H1 (cell line): ENCODE results near the gene CDKL4. TPM values are rescaled to one million over a fixed set of nuclear protein-coding genes. Genes with fewer than 3 reads are reported as not detected.

ENCODE experiments used
- CTCF ChIA-PET: fragments of 300-600 bp; sonication (Branson Sonifier 250); formaldehyde crosslinking; loops from one replicate; lab custom pipeline; 2021; ENCODE audit not compliant: partially characterized antibody; lab: Charles Lee
- POLR2A ChIA-PET: fragments of 300-600 bp; sonication (Branson Sonifier 250); formaldehyde crosslinking; loops from one replicate; lab custom pipeline; 2021; ENCODE audit warnings: inconsistent platforms; ENCODE audit not compliant: partially characterized antibody; lab: Charles Lee
- DNase-seq, 2 experiments: peaks; one replicate each; pipeline versions ENCODE4 v3.0.0 to v3.0.0-alpha.2; 2010 to 2022; ENCODE audit warnings: low spot score in 2 of 2, low read depth in 1 of 2, mixed read lengths in 1 of 2
- FAIRE-seq: peaks from 2 replicates; lab custom pipeline; 2011; peaks lifted over from hg19 to GRCh38; lab: Jason Lieb, UNC
- H2AFZ ChIP-seq: 2 replicates; pipeline ENCODE4 v1.8.1; 2012; ENCODE audit warnings: low read length, inconsistent platforms
- H2AK5ac ChIP-seq: 2 replicates; pipeline ENCODE4 v1.6.1; 2013; ENCODE audit warnings: low read depth, low read length
- H2BK120ac ChIP-seq: replicated peaks from 2 replicates; pipeline ENCODE3; 2013; ENCODE audit warnings: low read depth, low read length, inconsistent platforms
- H2BK12ac ChIP-seq: 2 replicates; pipeline ENCODE4 v1.6.1; 2013; ENCODE audit warnings: low read depth, low read length
- H2BK15ac ChIP-seq: 2 replicates; pipeline ENCODE4 v1.6.1; 2013; ENCODE audit warnings: low read length
- H2BK20ac ChIP-seq: 2 replicates; pipeline ENCODE4 v1.6.1; 2013; ENCODE audit warnings: low read length
- H2BK5ac ChIP-seq: 2 replicates; pipeline ENCODE4 v1.6.1; 2013; ENCODE audit warnings: low read depth, low read length
- H3K14ac ChIP-seq: 2 replicates; pipeline ENCODE4 v1.6.1; 2013; ENCODE audit warnings: inconsistent platforms; ENCODE audit not compliant: insufficient read length
- H3K18ac ChIP-seq: 2 replicates; pipeline ENCODE4 v1.6.1; 2013; ENCODE audit warnings: low read length; ENCODE audit errors: extremely low read depth
- H3K23ac ChIP-seq: 2 replicates; pipeline ENCODE4 v1.6.1; 2013; ENCODE audit warnings: inconsistent platforms; ENCODE audit not compliant: insufficient read length
- H3K23me2 ChIP-seq: 2 replicates; pipeline ENCODE4 v1.6.1; 2013; ENCODE audit warnings: low read depth, low read length
- H3K27ac ChIP-seq: 2 replicates; pipeline ENCODE4 v1.6.1; 2011; ENCODE audit warnings: low read depth, low read length, inconsistent platforms
- H3K27me3 ChIP-seq, 4 experiments: replicated peaks in 1 of 4; 1 replicate in 1 of 4; 2 replicates in 3 of 4; pipeline versions ENCODE4 v1.6.1 to v1.8.1; 2011 to 2013; ENCODE audit warnings: low read length in 3 of 4, mild to moderate bottlenecking in 3 of 4, inconsistent platforms in 2 of 4, mixed read lengths in 2 of 4, moderate library complexity in 1 of 4; ENCODE audit not compliant: control insufficient read depth in 3 of 4, insufficient read depth in 3 of 4; ENCODE audit errors: extremely low read depth in 1 of 4
- H3K36me3 ChIP-seq, 4 experiments: 2 replicates each; pipeline versions ENCODE4 v1.6.1 to v1.8.1; 2011 to 2013; ENCODE audit warnings: mild to moderate bottlenecking in 4 of 4, low read length in 3 of 4, moderate library complexity in 2 of 4, control low read depth in 1 of 4, inconsistent platforms in 1 of 4; ENCODE audit not compliant: insufficient read depth in 4 of 4, control insufficient read depth in 2 of 4
- H3K4ac ChIP-seq: replicated peaks from 2 replicates; pipeline ENCODE3; 2013; ENCODE audit warnings: low read length, low read depth, mixed read lengths, inconsistent platforms; ENCODE audit not compliant: insufficient read length
- H3K4me1 ChIP-seq, 4 experiments: replicated peaks in 1 of 4; 1 replicate in 1 of 4; 2 replicates in 3 of 4; pipeline versions ENCODE4 v1.6.1 to v1.8.1; 2011 to 2013; ENCODE audit warnings: low read length in 3 of 4, inconsistent platforms in 2 of 4, mixed read lengths in 1 of 4; ENCODE audit not compliant: insufficient read depth in 4 of 4, control insufficient read depth in 3 of 4
- H3K4me2 ChIP-seq, 2 experiments: 2 replicates each; pipeline versions ENCODE4 v1.6.1 to v1.8.1; 2011 to 2013; ENCODE audit warnings: low read depth in 2 of 2, low read length in 2 of 2, control low read depth in 1 of 2, inconsistent platforms in 1 of 2, mild to moderate bottlenecking in 1 of 2; ENCODE audit not compliant: insufficient read depth in 1 of 2
- H3K4me3 ChIP-seq, 4 experiments: fragments of 200-600, 300-600 bp in 1 of 4; sonication (generic), shearing (Covaris generic), sonication (Bioruptor Twin) in 1 of 4; 2 replicates each; pipeline versions ENCODE4 v1.5.1 to v1.8.1; 2011 to 2016; ENCODE audit warnings: low read length in 4 of 4, low read depth in 3 of 4, control low read depth in 2 of 4, inconsistent platforms in 2 of 4, mild to moderate bottlenecking in 2 of 4, mixed read lengths in 1 of 4, moderate library complexity in 1 of 4; ENCODE audit not compliant: insufficient read depth in 2 of 4; ENCODE audit errors: extremely low read depth in 1 of 4
- H3K56ac ChIP-seq: replicated peaks from 2 replicates; pipeline ENCODE3; 2013; ENCODE audit warnings: low read depth, mild to moderate bottlenecking, mixed read lengths, low read length, inconsistent platforms; ENCODE audit not compliant: insufficient read length
- H3K79me1 ChIP-seq: 2 replicates; pipeline ENCODE4 v1.6.1; 2013; ENCODE audit warnings: low read depth, low read length, control low read depth
- H3K79me2 ChIP-seq, 2 experiments: 2 replicates each; pipeline versions ENCODE4 v1.6.1 to v1.8.1; 2012 to 2013; ENCODE audit warnings: low read length in 2 of 2, mild to moderate bottlenecking in 2 of 2, inconsistent platforms in 1 of 2; ENCODE audit not compliant: insufficient read depth in 2 of 2, control insufficient read depth in 1 of 2
- H3K9ac ChIP-seq, 4 experiments: replicated peaks in 1 of 4; 1 replicate in 1 of 4; 2 replicates in 3 of 4; pipeline versions ENCODE4 v1.6.1 to v1.8.1; 2011 to 2013; ENCODE audit warnings: low read depth in 3 of 4, low read length in 3 of 4, control low read depth in 2 of 4, mild to moderate bottlenecking in 2 of 4, moderate library complexity in 2 of 4, inconsistent platforms in 1 of 4; ENCODE audit errors: extremely low read depth in 1 of 4
- H3K9me3 ChIP-seq, 2 experiments: 2 replicates each; pipeline versions ENCODE4 v1.6.1 to v1.8.1; 2012 to 2013; ENCODE audit warnings: mild to moderate bottlenecking in 2 of 2, moderate library complexity in 2 of 2, control low read depth in 1 of 2, inconsistent platforms in 1 of 2, low read depth in 1 of 2, low read length in 1 of 2, mixed read lengths in 1 of 2; ENCODE audit not compliant: insufficient read depth in 2 of 2
- H4K20me1 ChIP-seq, 2 experiments: replicated peaks in 1 of 2; 2 replicates each; pipeline versions ENCODE3 to v1.8.1; 2011 to 2013; ENCODE audit warnings: inconsistent platforms in 2 of 2, low read length in 2 of 2, mild to moderate bottlenecking in 1 of 2; ENCODE audit not compliant: insufficient read depth in 2 of 2, control insufficient read depth in 1 of 2
- H4K5ac ChIP-seq: 2 replicates; pipeline ENCODE4 v1.6.1; 2013; ENCODE audit warnings: low read length, low read depth, mixed read lengths, inconsistent platforms; ENCODE audit not compliant: insufficient read length
- H4K8ac ChIP-seq: 2 replicates; pipeline ENCODE4 v1.8.0; 2013; ENCODE audit warnings: mild to moderate bottlenecking, moderate library complexity, low read length, inconsistent platforms; ENCODE audit not compliant: insufficient read depth; ENCODE audit errors: extremely low read depth
- H4K91ac ChIP-seq: replicated peaks from 2 replicates; pipeline ENCODE3; 2013; ENCODE audit warnings: low read length, mixed read lengths, inconsistent platforms; ENCODE audit not compliant: insufficient read length
- ASH2L ChIP-seq: fragments of 200-600, 300-600 bp; sonication (generic); IDR thresholded peaks from one replicate; pipeline ENCODE4 v1.7.1; 2017; ENCODE audit warnings: low read length
- CTCF ChIP-seq, 3 experiments: IDR thresholded peaks; 1 replicate in 2 of 3; 2 replicates in 1 of 3; pipeline versions ENCODE4 v1.5.1 to v1.6.1; 2011; ENCODE audit warnings: low read length in 3 of 3, mild to moderate bottlenecking in 3 of 3, inconsistent platforms in 2 of 3, low read depth in 1 of 3, moderate library complexity in 1 of 3; ENCODE audit not compliant: insufficient read depth in 1 of 3; ENCODE audit errors: control extremely low read depth in 1 of 3
- RAD21 ChIP-seq, 2 experiments: IDR thresholded peaks in 1 of 2; conservative IDR thresholded peaks in 1 of 2; 2 replicates each; pipeline ENCODE4 v1.6.1; 2011; ENCODE audit warnings: low read depth in 2 of 2, low read length in 2 of 2, improper control_type of control experiment in 1 of 2, inconsistent platforms in 1 of 2, mild to moderate bottlenecking in 1 of 2, moderate library complexity in 1 of 2
- RFX5 ChIP-seq: IDR thresholded peaks from 2 replicates; pipeline ENCODE4 v1.6.1; 2011; ENCODE audit warnings: low read depth, low read length, improper control_type of control experiment, borderline replicate concordance
- SIN3A ChIP-seq, 2 experiments: IDR thresholded peaks in 1 of 2; conservative IDR thresholded peaks in 1 of 2; 2 replicates each; pipeline ENCODE4 v1.6.1; 2011 to 2012; ENCODE audit warnings: low read length in 2 of 2, improper control_type of control experiment in 1 of 2, low read depth in 1 of 2, mild to moderate bottlenecking in 1 of 2
- YY1 ChIP-seq: IDR thresholded peaks from 2 replicates; pipeline ENCODE4 v1.6.1; 2011; ENCODE audit warnings: low read depth, mild to moderate bottlenecking, low read length
- WGBS, 2 experiments: shearing (Covaris generic) in 1 of 2; methylation state at CpG; one replicate each; pipeline versions ENCODE4 v1.1.6 to v1.1.7; 2013 to 2015; ENCODE audit warnings: low lambda C conversion rate in 2 of 2, mixed read lengths in 2 of 2, inconsistent platforms in 1 of 2, low coverage in 1 of 2, missing lambda C conversion rate in 1 of 2; ENCODE audit not compliant: insufficient replicate concordance in 2 of 2, insufficient coverage in 1 of 2, insufficient read length in 1 of 2; ENCODE audit errors: extremely low coverage in 1 of 2, missing lambda C conversion rate in 1 of 2; 5-methylcytosine and 5-hydroxymethylcytosine counted together
- polyA plus RNA-seq, 7 experiments: library from polyadenylated mRNA; depleted of rRNA in 3 of 7; stranded (reverse) in 5 of 7; unstranded in 2 of 7; fragments of >200 nt in 5 of 7; fragments of 200-250 nt in 2 of 7; gene quantifications; 1 replicate in 5 of 7; 2 replicates in 1 of 7; 4 replicates in 1 of 7; pipeline versions ENCODE4 v1.2.1 to v1.2.3, GENCODE V29; 2011 to 2013; ENCODE audit warnings: missing spikeins in 2 of 7, mixed read lengths in 2 of 7
- total RNA-seq: library from RNA; stranded (reverse); fragmentation: NEBNext Ultra II Directional; extraction: Animal tissue kit (Norgen Biotek cat#: 25700); gene quantifications from 2 replicates; pipeline ENCODE4 v1.2.1, GENCODE V29; 2021

CDKL4 gene
- total and polyA plus RNA-seq, 2 of the 8 experiments (the other 6 are each of a cell fraction or from before 2014, with no cell fraction given), result not detected

GRCh38 chr2:39227628-39228412, 15.9 kb downstream of the CDKL4 start:
- H3K23ac ChIP-seq, result no peak overlapping the region
- no peaks in the 10 kb centered on the region for H3K27me3 ChIP-seq
- H3K9me3 ChIP-seq, result no peaks in the 10 kb centered on the region
- ChIA-PET CTCF (interaction anchor here (0.6 to 9.1 kb wide), 31 partner anchors 11 to 1284 kb away, joined by 3 to 196 read pairs (median 6); partner anchors contain the start of gene SOS1), POLR2A (interaction anchor here (0.6 to 1.9 kb wide), 6 partner anchors 18 to 185 kb away, joined by 3 to 9 read pairs (median 3); partner anchors contain the start of gene SOS1)
- no peaks in the 10 kb centered on the region for H3K79me1 ChIP-seq
- no peak overlapping the region for H3K14ac ChIP-seq
- H3K23me2 ChIP-seq, result no peaks in the 10 kb centered on the region
- H2AK5ac ChIP-seq, result no peak overlapping the region
- TF ChIP-seq RAD21 (IDR thresholded peaks at IDR 0.05 in 1 of 2, conservative IDR thresholded peaks at IDR 0.05 in 1 of 2; ENCODE audit: low read depth in 2 of 2, low read length in 2 of 2) (peak; percentile 84 to 89), RFX5 (no peak), SIN3A (conservative IDR thresholded peaks at IDR 0.05 in 1 of 2, IDR thresholded peaks at IDR 0.05 in 1 of 2; ENCODE audit: low read depth in 1 of 2, low read length in 2 of 2) (peak in 1 of 2 experiments; percentile 62; a peak in 1 of 4 replicates), CTCF (IDR thresholded peaks at IDR 0.05; ENCODE audit: control extremely low read depth in 1 of 3, insufficient read depth in 1 of 3, low read depth in 1 of 3, low read length in 3 of 3) (peak; percentile 79 to 82 (median 80)), YY1 (0 out of 2 replicates have a peak, but pooled peaks have one; percentile 1), ASH2L (peak; percentile 32)
- H3K27ac ChIP-seq, result no peak overlapping the region
- peak overlapping the region; percentile 29; the same call in 1 of the 2 replicates for H2BK5ac ChIP-seq
- no peaks in the 10 kb centered on the region for H3K79me2 ChIP-seq
- H3K4me2 ChIP-seq, result peak overlapping the region; percentile 38 to 70
- H2BK12ac ChIP-seq, result 0 out of 2 replicates have a peak overlapping the region, but pooled peaks have one; percentile 35
- H4K8ac ChIP-seq, result no peak overlapping the region
- H4K20me1 ChIP-seq, result no peaks in the 10 kb centered on the region
- no peak overlapping the region for H3K4ac ChIP-seq
- no peak overlapping the region for H3K56ac ChIP-seq
- no peak for FAIRE-seq
- H3K4me3 ChIP-seq, result peak overlapping the region in 2 of 4 experiments; percentile 36 to 58; a peak in 3 of 8 replicates
- H3K9ac ChIP-seq, result no peak overlapping the region
- H2BK15ac ChIP-seq, result peak overlapping the region; percentile 33; the same call in 1 of the 2 replicates
- peak overlapping the region; percentile 14 for H4K91ac ChIP-seq
- H3K36me3 ChIP-seq, result no peaks in the 10 kb centered on the region
- H4K5ac ChIP-seq, result peak overlapping the region; percentile 73
- H3K18ac ChIP-seq, result no peak overlapping the region; the same call in 1 of the 2 replicates
- WGBS, 2 experiments, result 22% methylated on average over 9 of the region's 9 CpGs; no CpG with 5 or more reads in 1 of the 2 experiments
- H3K4me1 ChIP-seq, result peaks cover 0 to 5% (median 3%) of the 10 kb centered on the region in 4 experiments; a peak in 4 of 7 replicates
- H2AFZ ChIP-seq, result peak overlapping the region; percentile 95
- DNase-seq, result peak in 1 of 2 experiments; percentile 80
- peak overlapping the region; percentile 28; the same call in 1 of the 2 replicates for H2BK20ac ChIP-seq
- H2BK120ac ChIP-seq, result peak overlapping the region; percentile 67
